Thyroid gland (tissue), 4 donors: ENCODE results near the gene B4GALT6.
A peak's percentile ranks its signal among the peaks of the same experiment; 100 is the strongest.

Source experiments
- POLR2A ChIP-seq, 2 donors: fragments of 450-650 bp; IDR thresholded peaks; one replicate each; pipeline ENCODE4 v1.6.1; 2017; ENCODE audit warnings: antibody characterized with exemption in 2 of 2, mild to moderate bottlenecking in 2 of 2, moderate library complexity in 1 of 2
- TF ChIP-seq, protein P1 (sequence below), 6 experiments: fragments of 200-600 bp in 3 of 6; fragments of 450-650 bp in 3 of 6; sonication (generic) in 3 of 6; IDR thresholded peaks; one replicate each; pipeline ENCODE4 v1.5.1; 2016 to 2019; ENCODE audit warnings: antibody characterized with exemption in 6 of 6, mild to moderate bottlenecking in 2 of 6, inconsistent platforms in 1 of 6, moderate library complexity in 1 of 6

DNA sequence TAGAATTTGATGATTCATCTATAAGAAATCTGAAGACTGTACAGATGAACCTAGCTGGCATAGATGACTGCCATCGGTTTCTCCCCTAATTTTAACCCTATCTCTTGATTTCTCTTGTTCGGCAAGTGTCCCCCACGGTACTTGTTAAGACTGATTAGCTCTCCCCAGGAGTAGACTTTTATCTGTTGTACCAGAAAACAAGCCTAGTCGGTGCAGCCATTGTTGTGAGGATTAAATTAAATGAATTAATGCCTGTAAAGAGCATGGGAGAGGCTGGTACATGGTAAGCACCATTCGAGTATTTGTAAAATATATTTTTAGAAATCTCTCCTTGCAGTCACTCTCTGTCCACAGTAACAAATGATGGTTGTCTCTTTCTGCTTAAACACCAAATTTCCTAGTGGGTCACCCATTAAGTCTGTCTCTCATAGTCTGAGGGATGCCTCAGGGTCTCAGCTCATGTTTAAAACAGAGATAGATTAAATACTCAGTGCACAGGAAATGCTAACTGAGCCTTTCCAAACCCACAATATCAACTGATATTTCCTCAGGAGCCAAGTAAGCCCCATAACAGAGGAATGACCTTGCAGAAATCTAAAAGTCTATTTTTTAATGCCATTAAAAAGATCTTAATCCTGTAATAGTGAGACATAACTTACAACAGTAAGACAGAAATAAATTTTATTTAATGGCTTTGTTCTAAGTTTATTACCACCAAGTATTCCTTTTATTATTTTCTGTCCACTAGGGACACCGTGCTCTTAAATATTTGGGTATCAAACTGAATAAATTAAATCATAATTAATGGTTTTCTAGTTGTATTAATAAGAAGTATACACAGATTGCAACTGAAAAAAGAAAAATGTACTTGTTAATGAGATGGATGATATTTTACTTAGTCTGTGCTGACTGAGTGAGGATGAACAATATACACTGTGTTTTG, 2.9 kb upstream of the B4GALT6 start:
- TF ChIP-seq POLR2A (IDR thresholded peaks at IDR 0.05): no peak
- TF ChIP-seq, protein P1, sequence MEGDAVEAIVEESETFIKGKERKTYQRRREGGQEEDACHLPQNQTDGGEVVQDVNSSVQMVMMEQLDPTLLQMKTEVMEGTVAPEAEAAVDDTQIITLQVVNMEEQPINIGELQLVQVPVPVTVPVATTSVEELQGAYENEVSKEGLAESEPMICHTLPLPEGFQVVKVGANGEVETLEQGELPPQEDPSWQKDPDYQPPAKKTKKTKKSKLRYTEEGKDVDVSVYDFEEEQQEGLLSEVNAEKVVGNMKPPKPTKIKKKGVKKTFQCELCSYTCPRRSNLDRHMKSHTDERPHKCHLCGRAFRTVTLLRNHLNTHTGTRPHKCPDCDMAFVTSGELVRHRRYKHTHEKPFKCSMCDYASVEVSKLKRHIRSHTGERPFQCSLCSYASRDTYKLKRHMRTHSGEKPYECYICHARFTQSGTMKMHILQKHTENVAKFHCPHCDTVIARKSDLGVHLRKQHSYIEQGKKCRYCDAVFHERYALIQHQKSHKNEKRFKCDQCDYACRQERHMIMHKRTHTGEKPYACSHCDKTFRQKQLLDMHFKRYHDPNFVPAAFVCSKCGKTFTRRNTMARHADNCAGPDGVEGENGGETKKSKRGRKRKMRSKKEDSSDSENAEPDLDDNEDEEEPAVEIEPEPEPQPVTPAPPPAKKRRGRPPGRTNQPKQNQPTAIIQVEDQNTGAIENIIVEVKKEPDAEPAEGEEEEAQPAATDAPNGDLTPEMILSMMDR (IDR thresholded peaks at IDR 0.05): peak in 1 of 6 experiments; percentile 5
